CD4-positive, alpha-beta T cell (primary cell): ENCODE measurements around the gene PIEZO1. TPM values are rescaled to one million over a fixed set of nuclear protein-coding genes. Genes with fewer than 3 reads are reported as not detected.

Source experiments
- ATAC-seq: fragments of 200-7000 bp; cut with Tn5 transposase; one replicate; pipeline ENCODE4 v1.10.0; 2022; ENCODE audit warnings: mild to moderate bottlenecking; ENCODE audit not compliant: poor library complexity
- CTCF ChIA-PET: fragments of 350-600 bp; sonication (Branson Sonifier 250); formaldehyde crosslinking; loops from one replicate; lab custom pipeline; 2021; ENCODE audit warnings: antibody characterized with exemption, inconsistent platforms; lab: Charles Lee
- POLR2A ChIA-PET: fragments of 350-600 bp; sonication (Branson Sonifier 250); formaldehyde crosslinking; loops from one replicate; lab custom pipeline; 2021; ENCODE audit warnings: antibody characterized with exemption, inconsistent platforms; lab: Charles Lee
- DNase-seq, 14 experiments: peaks; one replicate each; pipeline ENCODE4 v3.0.0-alpha.2; 2013 to 2020; ENCODE audit warnings: mixed read lengths in 2 of 14
- H3K27ac ChIP-seq, 2 donors: one replicate each; pipeline versions ENCODE4 v1.5.1 to v1.7.0; 2013; ENCODE audit warnings: low read length in 2 of 2, low read depth in 1 of 2, mild to moderate bottlenecking in 1 of 2
- H3K27me3 ChIP-seq, 2 experiments: 1 replicate in 1 of 2; 2 replicates in 1 of 2; pipeline versions ENCODE4 v1.6.1 to v1.7.0; 2013; ENCODE audit warnings: low read length in 2 of 2, control low read depth in 1 of 2, mild to moderate bottlenecking in 1 of 2, moderate library complexity in 1 of 2; ENCODE audit not compliant: insufficient read depth in 2 of 2, control insufficient read depth in 1 of 2
- H3K36me3 ChIP-seq: one replicate; pipeline ENCODE4 v1.6.1; 2013; ENCODE audit warnings: low read length, control low read depth; ENCODE audit not compliant: insufficient read depth
- H3K4me1 ChIP-seq: one replicate; pipeline ENCODE4 v1.6.1; 2013; ENCODE audit warnings: low read length, control low read depth; ENCODE audit not compliant: insufficient read depth
- H3K4me3 ChIP-seq: one replicate; pipeline ENCODE4 v1.5.1; 2013; ENCODE audit warnings: mild to moderate bottlenecking, low read length, moderate library complexity
- H3K9me3 ChIP-seq, 2 experiments: 1 replicate in 1 of 2; 2 replicates in 1 of 2; pipeline versions ENCODE4 v1.6.1 to v1.7.0; 2013; ENCODE audit warnings: low read length in 2 of 2, mild to moderate bottlenecking in 2 of 2, control low read depth in 1 of 2, moderate library complexity in 1 of 2; ENCODE audit not compliant: control insufficient read depth in 1 of 2, insufficient read depth in 1 of 2
- H3K27ac Mint-ChIP-seq: one replicate; pipeline ENCODE4 v1.8.0; 2020; ENCODE audit warnings: mixed read lengths
- H3K27me3 Mint-ChIP-seq: one replicate; pipeline ENCODE4 v1.8.0; 2021; ENCODE audit warnings: mixed read lengths
- H3K36me3 Mint-ChIP-seq: one replicate; pipeline ENCODE4 v1.8.0; 2021; ENCODE audit warnings: low read depth, mixed read lengths
- H3K4me1 Mint-ChIP-seq: one replicate; pipeline ENCODE4 v1.8.0; 2021; ENCODE audit warnings: low read depth, mixed read lengths
- H3K4me3 Mint-ChIP-seq: one replicate; pipeline ENCODE4 v1.8.0; 2020; ENCODE audit warnings: mild to moderate bottlenecking, mixed read lengths
- H3K9me3 Mint-ChIP-seq: one replicate; pipeline ENCODE4 v1.8.0; 2020; ENCODE audit warnings: mixed read lengths
- CTCF ChIP-seq: fragments of 200-600 bp; IDR thresholded peaks from one replicate; pipeline ENCODE4 v1.8.0; 2022; ENCODE audit warnings: antibody characterized with exemption, mild to moderate bottlenecking
- intact Hi-C, 2 experiments: fragments of 100-400 bp; cut with DNase I in 1 of 2; cut with micrococcal nuclease in 1 of 2; formaldehyde crosslinking; loops; one replicate each; pipeline versions ENCODE4 v1.15.1 to v1.9.0; 2023 to 2025; cut with DNase I, micrococcal nuclease
- total RNA-seq, 174 experiments: library from RNA in 2 of 174; stranded (reverse) in 2 of 174; gene quantifications; one replicate each; pipeline ENCODE4 v1.2.3 and lab custom pipeline; 2021 to 2026

PIEZO1 gene
- total RNA-seq, 2 experiments from 2014 or later: 142 to 146 TPM

- no peak for ATAC-seq
- peak in 2 of 14 experiments; percentile 42 to 47 for DNase-seq
- Mint-ChIP-seq H3K4me3 (peak overlapping the region; percentile 89), H3K9me3 (no peaks in the 10 kb centered on the region), H3K4me1 (peaks cover 46% of the 10 kb centered on the region), H3K27me3 (no peaks in the 10 kb centered on the region), H3K36me3 (peaks cover 28% of the 10 kb centered on the region), H3K27ac (peak overlapping the region; percentile 92)
- no peaks in the 10 kb centered on the region for H3K27me3 ChIP-seq
- no peak for TF ChIP-seq CTCF
- H3K27ac ChIP-seq: peak overlapping the region; percentile 57 to 90
- ChIA-PET CTCF (interaction anchor here (1.2 kb wide), 1 partner anchor 30 kb away, joined by 6 read pairs; no protein-coding TSS in a partner anchor), POLR2A (interaction anchor here (0.7 to 8.2 kb wide), 6 partner anchors 15 to 408 kb away, joined by 3 to 71 read pairs (median 3); partner anchors contain the start of genes SNAI3 and ZC3H18)
- H3K36me3 ChIP-seq: peaks cover 7% of the 10 kb centered on the region
- no peaks in the 10 kb centered on the region for H3K9me3 ChIP-seq
- H3K4me3 ChIP-seq: peak overlapping the region; percentile 88
- intact Hi-C loops: loop anchor here (1.0 to 10.0 kb wide), 5 partner anchors 132 to 1268 kb away; partner anchors contain the start of genes ZC3H18 (in 2 of the 2) and ZFPM1 (in 2 of the 2)
- peaks cover 48% of the 10 kb centered on the region for H3K4me1 ChIP-seq
Measured at GRCh38 chr16:88706965-88707826, 77.8 kb downstream of the PIEZO1 start.

GRCh38 chr16:88706229-88706964, 78.6 kb downstream of the PIEZO1 start, which contains the start of the genes CTU2 and RNF166:
TSS of gene CTU2 (plus strand) at chr16:88706503. CDS start at chr16:88706531, 28 bp downstream.
TSS of gene RNF166 (minus strand) at chr16:88706408. CDS start at chr16:88706325, 83 bp downstream.
- POLR2A ChIA-PET: interaction anchor here (0.7 to 8.2 kb wide), 6 partner anchors 14 to 409 kb away, joined by 3 to 71 read pairs (median 3); partner anchors contain the start of genes SNAI3 and ZC3H18
- peak; percentile 81 to 98 (median 90) for DNase-seq
- intact Hi-C loops: loop anchor here (1.0 to 10.0 kb wide), 5 partner anchors 132 to 1268 kb away; partner anchors contain the start of genes ZC3H18 (in 2 of the 2) and ZFPM1 (in 2 of the 2)
- peak within 1 kb of the TSS; percentile 99 for H3K4me3 Mint-ChIP-seq
- Histone ChIP-seq H3K9me3 (no peaks in the 10 kb centered on the region), H3K27me3 (no peaks in the 10 kb centered on the region), H3K36me3 (peaks cover 7% of the 10 kb centered on the region), H3K4me3 (peak within 1 kb of the TSS; percentile 88), H3K4me1 (peaks cover 56% of the 10 kb centered on the region), H3K27ac (peak within 1 kb of the TSS; percentile 93 to 96)
- no peaks in the 10 kb centered on the region for H3K27me3 Mint-ChIP-seq
- peak; percentile 62 for ATAC-seq
- H3K9me3 Mint-ChIP-seq: no peaks in the 10 kb centered on the region
- peaks cover 54% of the 10 kb centered on the region for H3K4me1 Mint-ChIP-seq
- CTCF ChIA-PET: interaction anchor here (0.7 to 4.2 kb wide), 3 partner anchors 21 to 31 kb away, joined by 3 to 23 read pairs (median 6); partner anchors contain the start of gene SNAI3
- H3K36me3 Mint-ChIP-seq: peaks cover 28% of the 10 kb centered on the region
- H3K27ac Mint-ChIP-seq: peak within 1 kb of the TSS; percentile 100
- no peak for TF ChIP-seq CTCF
